ENCODE results near the gene CNTNAP2. TPM values are rescaled to one million over a fixed set of nuclear protein-coding genes. Genes with fewer than 3 reads are reported as not detected.

Gene CNTNAP2
- total and polyA plus RNA-seq, 9 of the 15 experiments (the other 6 are each of a cell fraction or from before 2014, with no cell fraction given) = 0.04 to 0.62 (median 0.09) TPM; not detected in 4

GRCh38 chr7:147539685-147540084 lies 1423.1 kb downstream of the CNTNAP2 start:
- H3K27me3 ChIP-seq (ENCODE audit: control insufficient read depth in 2 of 2, insufficient read depth in 2 of 2, low read length in 2 of 2) = no peaks in the 10 kb centered on the region

More at GRCh38 chr7:147539685-147540084, 1423.1 kb downstream of the CNTNAP2 start:
- DNase-seq (ENCODE audit: extremely low read depth in 1 of 4, low spot score in 3 of 4) (no peak), ATAC-seq (no peak), FAIRE-seq (no peak)
- Histone ChIP-seq H2AFZ (ENCODE audit: low read depth, low read length) (no peak overlapping the region), H4K20me1 (replicated peaks; ENCODE audit: control insufficient read depth, insufficient read depth, low read length) (no peaks in the 10 kb centered on the region), H3K9ac (ENCODE audit: insufficient read depth in 1 of 2, low read depth in 2 of 2, low read length in 2 of 2) (no peak overlapping the region), H3K4me1 (replicated peaks in 1 of 2; ENCODE audit: control insufficient read depth in 2 of 2, insufficient read depth in 2 of 2, low read length in 2 of 2) (no peaks in the 10 kb centered on the region), H3K4me2 (ENCODE audit: insufficient read depth, low read length) (no peak overlapping the region), H3K36me3 (ENCODE audit: control insufficient read depth, insufficient read depth, low read length) (no peaks in the 10 kb centered on the region), H3K4me3 (no peak overlapping the region), H3K9me1 (ENCODE audit: control insufficient read depth, insufficient read depth, low read length) (no peaks in the 10 kb centered on the region), H3K9me3 (replicated peaks; ENCODE audit: control insufficient read depth, insufficient read depth, low read depth, low read length) (no peaks in the 10 kb centered on the region), H3K27ac (ENCODE audit: extremely low read depth, low read depth, low read length) (no peak overlapping the region), H3K79me2 (ENCODE audit: control insufficient read depth, insufficient read depth, low read length) (no peaks in the 10 kb centered on the region)
- in situ Hi-C loops (cut with MboI) = no loop called here
- POLR2A ChIA-PET = no interaction called here
- TF ChIP-seq TFAM (CRISPR knock-in tag; conservative IDR thresholded peaks at IDR 0.05) = no peak
- no peak for TF ChIP-seq SRSF1 (IDR thresholded peaks at IDR 0.05; ENCODE audit: low read depth, low read length)
- TF ChIP-seq DACH1 (IDR thresholded peaks at IDR 0.05; ENCODE audit: partially characterized antibody) = no peak
- TF ChIP-seq ZNF699 (CRISPR knock-in tag; IDR thresholded peaks at IDR 0.05; ENCODE audit: insufficient replicate concordance) = no peak
- TF ChIP-seq PURB (CRISPR knock-in tag; IDR thresholded peaks at IDR 0.05; ENCODE audit: low read depth) = no peak
- TF ChIP-seq SIN3B (IDR thresholded peaks at IDR 0.05; ENCODE audit: low read depth) = no peak
- no peak for TF ChIP-seq ZNF445 (CRISPR knock-in tag; IDR thresholded peaks at IDR 0.05; ENCODE audit: low read depth)
- TF ChIP-seq, protein P1, sequence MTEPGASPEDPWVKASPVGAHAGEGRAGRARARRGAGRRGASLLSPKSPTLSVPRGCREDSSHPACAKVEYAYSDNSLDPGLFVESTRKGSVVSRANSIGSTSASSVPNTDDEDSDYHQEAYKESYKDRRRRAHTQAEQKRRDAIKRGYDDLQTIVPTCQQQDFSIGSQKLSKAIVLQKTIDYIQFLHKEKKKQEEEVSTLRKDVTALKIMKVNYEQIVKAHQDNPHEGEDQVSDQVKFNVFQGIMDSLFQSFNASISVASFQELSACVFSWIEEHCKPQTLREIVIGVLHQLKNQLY (CRISPR knock-in tag; conservative IDR thresholded peaks at IDR 0.05) = no peak
- no peak for TF ChIP-seq GTF2F1 (IDR thresholded peaks at IDR 0.05; ENCODE audit: low read depth, low read length)
- no peak for TF ChIP-seq DNMT1 (IDR thresholded peaks at IDR 0.05)
- TF ChIP-seq ZC3H4 (CRISPR knock-in tag; IDR thresholded peaks at IDR 0.05; ENCODE audit: borderline replicate concordance) = no peak
- TF ChIP-seq FOS (IDR thresholded peaks at IDR 0.05; ENCODE audit: extremely low read depth, insufficient read length) = no peak
- TF ChIP-seq TEAD2 (tag; IDR thresholded peaks at IDR 0.05) = no peak
- TF ChIP-seq ARNT (IDR thresholded peaks at IDR 0.05) = no peak
- TF ChIP-seq KAT2B (IDR thresholded peaks at IDR 0.05; ENCODE audit: low read depth, low read length) = no peak
- no peak for TF ChIP-seq KLF13 (tag; IDR thresholded peaks at IDR 0.05; ENCODE audit: borderline replicate concordance, low read depth)
- TF ChIP-seq TCF7 (IDR thresholded peaks at IDR 0.05; ENCODE audit: borderline replicate concordance) = no peak
- CTCF ChIA-PET (ENCODE audit: low intra/inter-chr PET ratio) = no interaction called here
- 0% methylated on average over 2 of the region's 2 CpGs for WGBS (ENCODE audit: insufficient coverage, low coverage, missing lambda C conversion rate)
- intact Hi-C loops (cut with micrococcal nuclease) = no loop called here
- no TSS peak for BruUV-seq (replicated peaks)
